Adrenal gland (tissue), 5 donors: Measurements from ENCODE around the gene RAB40C.

Experiments
- CTCF ChIP-seq, 6 experiments: fragments of 450-650 bp in 4 of 6; fragments of 200-600 bp in 2 of 6; sonication (generic) in 1 of 6; IDR thresholded peaks; 1 replicate in 5 of 6; 2 replicates in 1 of 6; pipeline versions ENCODE4 v1.5.1 to v1.8.0; 2016 to 2021; ENCODE audit warnings: antibody characterized with exemption in 6 of 6, mild to moderate bottlenecking in 2 of 6, moderate library complexity in 1 of 6
- POLR2A ChIP-seq, 2 donors: fragments of 450-650 bp; IDR thresholded peaks; one replicate each; pipeline ENCODE4 v1.6.1; 2017; ENCODE audit warnings: antibody characterized with exemption in 2 of 2, mild to moderate bottlenecking in 2 of 2, moderate library complexity in 1 of 2
- donor health status: DM: no; HTN: no; CAD: no.

- peak in 1 of 2 donors; percentile 64 for TF ChIP-seq POLR2A (IDR thresholded peaks at IDR 0.05)
- peak; percentile 32 to 97 (median 69) for TF ChIP-seq CTCF (IDR thresholded peaks at IDR 0.05)
Measured at GRCh38 chr16:667780-668518, 78.1 kb downstream of the RAB40C start, which contains the start of gene RHOT2.
